ENCODE measurements around the gene COL15A1. TPM values are rescaled to one million over a fixed set of nuclear protein-coding genes. Genes with fewer than 3 reads are reported as not detected.

The COL15A1 gene
- total RNA-seq, 1 experiment from 2014 or later: not detected

- POLR2A ChIA-PET: no interaction called here
- H3K4me3 Mint-ChIP-seq (ENCODE audit: unreplicated experiment): no peak overlapping the region
- H3K27ac Mint-ChIP-seq (ENCODE audit: low read depth, unreplicated experiment): no peak overlapping the region
- peaks cover 35% of the 10 kb centered on the region for H3K27me3 Mint-ChIP-seq (ENCODE audit: insufficient read depth, unreplicated experiment)
- CTCF ChIA-PET: interaction anchor here (0.6 to 11.2 kb wide), 4 partner anchors 19 to 679 kb away, joined by 3 to 226 read pairs (median 160); no protein-coding TSS in a partner anchor
- H3K4me1 Mint-ChIP-seq (ENCODE audit: insufficient read depth, unreplicated experiment): peaks cover 20% of the 10 kb centered on the region
- intact Hi-C loops (cut with micrococcal nuclease): no loop called here
- TF ChIP-seq, protein P1, sequence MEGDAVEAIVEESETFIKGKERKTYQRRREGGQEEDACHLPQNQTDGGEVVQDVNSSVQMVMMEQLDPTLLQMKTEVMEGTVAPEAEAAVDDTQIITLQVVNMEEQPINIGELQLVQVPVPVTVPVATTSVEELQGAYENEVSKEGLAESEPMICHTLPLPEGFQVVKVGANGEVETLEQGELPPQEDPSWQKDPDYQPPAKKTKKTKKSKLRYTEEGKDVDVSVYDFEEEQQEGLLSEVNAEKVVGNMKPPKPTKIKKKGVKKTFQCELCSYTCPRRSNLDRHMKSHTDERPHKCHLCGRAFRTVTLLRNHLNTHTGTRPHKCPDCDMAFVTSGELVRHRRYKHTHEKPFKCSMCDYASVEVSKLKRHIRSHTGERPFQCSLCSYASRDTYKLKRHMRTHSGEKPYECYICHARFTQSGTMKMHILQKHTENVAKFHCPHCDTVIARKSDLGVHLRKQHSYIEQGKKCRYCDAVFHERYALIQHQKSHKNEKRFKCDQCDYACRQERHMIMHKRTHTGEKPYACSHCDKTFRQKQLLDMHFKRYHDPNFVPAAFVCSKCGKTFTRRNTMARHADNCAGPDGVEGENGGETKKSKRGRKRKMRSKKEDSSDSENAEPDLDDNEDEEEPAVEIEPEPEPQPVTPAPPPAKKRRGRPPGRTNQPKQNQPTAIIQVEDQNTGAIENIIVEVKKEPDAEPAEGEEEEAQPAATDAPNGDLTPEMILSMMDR (IDR thresholded peaks at IDR 0.05; ENCODE audit: unreplicated experiment): no peak
- H3K36me3 Mint-ChIP-seq (ENCODE audit: insufficient read depth, unreplicated experiment): peaks cover 6% of the 10 kb centered on the region
- no peaks in the 10 kb centered on the region for H3K9me3 Mint-ChIP-seq (ENCODE audit: unreplicated experiment)
- no peak for DNase-seq (ENCODE audit: unreplicated experiment)
- BruUV-seq (replicated peaks): no TSS peak
Observed at GRCh38 chr9:98994172-98995058, 50.7 kb downstream of the COL15A1 start.

DNA sequence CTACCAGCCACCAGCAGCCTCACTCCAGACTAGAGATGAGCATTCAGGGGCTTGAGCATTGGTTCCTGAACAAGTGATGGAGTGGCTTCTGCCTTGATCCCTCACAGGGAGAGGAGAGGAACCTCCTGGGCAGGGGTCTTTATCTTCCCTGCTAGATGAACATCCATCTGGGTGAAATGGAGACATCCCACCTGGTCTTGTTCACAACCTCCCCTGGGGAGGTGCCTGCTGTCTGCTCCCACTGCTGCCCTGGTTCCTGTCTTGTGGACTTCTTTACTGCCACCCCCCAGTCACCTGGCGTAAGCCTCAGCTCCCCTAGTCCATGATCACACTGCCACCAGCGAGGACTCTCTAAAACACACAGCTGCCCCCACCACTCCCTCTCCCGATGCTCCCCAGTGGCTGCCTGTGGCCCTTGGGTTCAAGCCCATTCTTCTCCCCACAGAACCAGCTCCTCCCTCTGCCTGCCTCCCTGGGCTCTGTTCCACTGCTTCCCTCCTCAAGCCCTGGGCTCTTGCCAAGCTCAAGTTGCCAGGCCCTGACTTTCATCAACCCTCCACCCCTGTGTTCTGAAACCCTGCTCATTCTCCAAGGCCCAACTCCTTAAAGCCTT is 51.5 kb downstream of the COL15A1 start:
- peaks cover 35% of the 10 kb centered on the region for H3K27me3 Mint-ChIP-seq (ENCODE audit: insufficient read depth, unreplicated experiment)
- TF ChIP-seq, protein P1 (IDR thresholded peaks at IDR 0.05; ENCODE audit: unreplicated experiment): no peak
- no peak overlapping the region for H3K27ac Mint-ChIP-seq (ENCODE audit: low read depth, unreplicated experiment)
- H3K4me1 Mint-ChIP-seq (ENCODE audit: insufficient read depth, unreplicated experiment): peaks cover 13% of the 10 kb centered on the region
- intact Hi-C loops (cut with micrococcal nuclease): no loop called here
- no TSS peak for BruUV-seq (replicated peaks)
- H3K9me3 Mint-ChIP-seq (ENCODE audit: unreplicated experiment): no peaks in the 10 kb centered on the region
- DNase-seq (ENCODE audit: unreplicated experiment): peak; percentile 54
- H3K4me3 Mint-ChIP-seq (ENCODE audit: unreplicated experiment): no peak overlapping the region
- POLR2A ChIA-PET: no interaction called here
- CTCF ChIA-PET: interaction anchor here (1.1 to 11.2 kb wide), 5 partner anchors 20 to 147 kb away, joined by 3 to 226 read pairs (median 96); no protein-coding TSS in a partner anchor
- H3K36me3 Mint-ChIP-seq (ENCODE audit: insufficient read depth, unreplicated experiment): peaks cover 6% of the 10 kb centered on the region

- intact Hi-C loops (cut with micrococcal nuclease): no loop called here
Observed at GRCh38 chr9:98995971-98996504, 52.3 kb downstream of the COL15A1 start.

More at GRCh38 chr9:98995971-98996504, 52.3 kb downstream of the COL15A1 start:
- DNase-seq (ENCODE audit: unreplicated experiment): no peak
- no TSS peak for BruUV-seq (replicated peaks)
- Mint-ChIP-seq H3K9me3 (ENCODE audit: unreplicated experiment) (no peaks in the 10 kb centered on the region), H3K36me3 (ENCODE audit: insufficient read depth, unreplicated experiment) (peaks cover 6% of the 10 kb centered on the region), H3K4me3 (ENCODE audit: unreplicated experiment) (no peak overlapping the region), H3K27me3 (ENCODE audit: insufficient read depth, unreplicated experiment) (peaks cover 35% of the 10 kb centered on the region), H3K27ac (ENCODE audit: low read depth, unreplicated experiment) (no peak overlapping the region), H3K4me1 (ENCODE audit: insufficient read depth, unreplicated experiment) (peaks cover 10% of the 10 kb centered on the region)
- CTCF ChIA-PET: interaction anchor here (0.5 to 11.2 kb wide), 10 partner anchors 9 to 860 kb away, joined by 3 to 226 read pairs (median 3); no protein-coding TSS in a partner anchor
- TF ChIP-seq, protein P1 (IDR thresholded peaks at IDR 0.05; ENCODE audit: unreplicated experiment): no peak
- POLR2A ChIA-PET: no interaction called here

All from MCF 10A (cell line).